Ovary (tissue), 9 donors: Measurements from ENCODE around the gene TNFRSF21. TPM values are rescaled to one million over a fixed set of nuclear protein-coding genes. Genes with fewer than 3 reads are reported as not detected.

Experiments
- DNase-seq, 5 donors: peaks; one replicate each; pipeline ENCODE4 v3.0.0-alpha.2; 2019 to 2020
- H3K27ac ChIP-seq, 2 donors: fragments of 200-600 bp; one replicate each; pipeline versions ENCODE4 v1.5.1 to v1.8.0; 2019 to 2022
- H3K27me3 ChIP-seq: fragments of 200-600 bp; one replicate; pipeline ENCODE4 v1.8.0; 2022
- H3K36me3 ChIP-seq: fragments of 200-600 bp; sonication (generic); one replicate; pipeline ENCODE4 v1.5.1; 2019
- H3K4me1 ChIP-seq: one replicate; pipeline ENCODE4 v1.8.1; 2013; ENCODE audit warnings: mild to moderate bottlenecking, moderate library complexity; ENCODE audit not compliant: insufficient read depth
- H3K4me3 ChIP-seq: fragments of 200-600 bp; sonication (generic); one replicate; pipeline ENCODE4 v1.5.1; 2017
- H3K9me3 ChIP-seq, 2 donors: fragments of 200-600 bp in 1 of 2; sonication (generic) in 1 of 2; one replicate each; pipeline versions ENCODE4 v1.5.1 to v1.8.1; 2013 to 2019; ENCODE audit warnings: mild to moderate bottlenecking in 1 of 2, moderate library complexity in 1 of 2
- CTCF ChIP-seq, 3 donors: fragments of 450-650 bp in 2 of 3; fragments of 200-600 bp in 1 of 3; IDR thresholded peaks; one replicate each; pipeline versions ENCODE4 v1.5.1 to v1.8.0; 2016 to 2022; ENCODE audit warnings: antibody characterized with exemption in 3 of 3, mild to moderate bottlenecking in 1 of 3
- EP300 ChIP-seq: sonication (generic); formaldehyde crosslinking; IDR thresholded peaks from one replicate; pipeline ENCODE4 v1.6.1; 2017; ENCODE audit warnings: antibody characterized with exemption
- POLR2A ChIP-seq: fragments of 450-650 bp; IDR thresholded peaks from one replicate; pipeline ENCODE4 v1.6.1; 2017; ENCODE audit warnings: antibody characterized with exemption, mild to moderate bottlenecking, moderate library complexity
- WGBS, 3 donors: extraction: QIAGEN DNeasy Blood & Tissue Kit in 1 of 3; methylation state at CpG; one replicate each; pipeline versions ENCODE4 v1.1.5 to v1.1.7; 2013 to 2017; 5-methylcytosine and 5-hydroxymethylcytosine counted together
- intact Hi-C, 4 donors: fragments of 100-400 bp; cut with DNase I; formaldehyde crosslinking; loops; one replicate each; pipeline versions ENCODE4 v1.11.0 to v1.15.1; 2022 to 2023
- polyA plus RNA-seq, 2 donors: library from polyadenylated mRNA; stranded (reverse); fragments of 200-250 nt in 1 of 2; fragments of 350-450 nt in 1 of 2; fragmentation: Illumina TruSeq in 1 of 2; extraction: RNeasy Lipid Tissue Mini Kit (QIAGEN cat#74804) in 1 of 2; gene quantifications; one replicate each; pipeline ENCODE4 v1.2.3, GENCODE V29; 2013 to 2014
- total RNA-seq, 7 donors: library from RNA; depleted of rRNA in 2 of 7; stranded (reverse); fragments of >200 nt in 2 of 7; fragmentation: NEBNext Ultra II Directional in 3 of 7; extraction: Animal tissue kit (Norgen Biotek cat#: 25700) in 3 of 7; gene quantifications; one replicate each; pipeline versions ENCODE4 v1.1.0 to v1.2.4, GENCODE V29; 2016 to 2023
- donor health status: DM: no; HTN: no; CAD: no; lungs with moderate emphysema.
- donor health status: DM: no; HTN: no; CAD: no.
- donor health status: Bipolar disorder and iron deficiency.
- donor health status: DM: yes; HTN: yes; CAD: no.
- donor health status: DM: no; HTN: no; CAD: no.
- donor health status: DM: yes; HTN: yes; CAD: no.

Gene TNFRSF21
- total and polyA plus RNA-seq, 9 donors, result 4.9 to 18.3 (median 13.5) TPM

- no peak for DNase-seq
- Histone ChIP-seq H3K4me1 (no peaks in the 10 kb centered on the region), H3K4me3 (no peak overlapping the region), H3K36me3 (no peaks in the 10 kb centered on the region), H3K27ac (no peak overlapping the region), H3K9me3 (no peaks in the 10 kb centered on the region), H3K27me3 (no peaks in the 10 kb centered on the region)
- TF ChIP-seq EP300 (no peak), POLR2A (no peak), CTCF (IDR thresholded peaks at IDR 0.05) (no peak)
- 69 to 76% (median 69%) methylated on average over 2 of the region's 2 CpGs for WGBS, 3 donors
- intact Hi-C loops, result no loop called here
Measured at GRCh38 chr6:47349931-47350330, 40.2 kb upstream of the TNFRSF21 start.

- no peak for DNase-seq
- TF ChIP-seq EP300, result no peak
- no peak for TF ChIP-seq POLR2A
- no peak for TF ChIP-seq CTCF (IDR thresholded peaks at IDR 0.05)
- H3K4me1 ChIP-seq, result no peaks in the 10 kb centered on the region
- H3K36me3 ChIP-seq, result no peaks in the 10 kb centered on the region
- no peak overlapping the region for H3K27ac ChIP-seq
- 76 to 83% (median 82%) methylated on average over 5 of the region's 5 CpGs for WGBS, 3 donors
- no peaks in the 10 kb centered on the region for H3K9me3 ChIP-seq
- no peaks in the 10 kb centered on the region for H3K27me3 ChIP-seq
- no peak overlapping the region for H3K4me3 ChIP-seq
- intact Hi-C loops, result no loop called here
Measured at GRCh38 chr6:47348316-47348863, 38.7 kb upstream of the TNFRSF21 start.

GRCh38 chr6:47345761-47346160 lies 36.1 kb upstream of the TNFRSF21 start:
- intact Hi-C loops, result no loop called here
- WGBS, 3 donors, result 40 to 46% (median 46%) methylated on average over 4 of the region's 4 CpGs
- Histone ChIP-seq H3K4me3 (no peak overlapping the region), H3K4me1 (no peaks in the 10 kb centered on the region), H3K27me3 (no peaks in the 10 kb centered on the region), H3K27ac (no peak overlapping the region), H3K9me3 (no peaks in the 10 kb centered on the region), H3K36me3 (no peaks in the 10 kb centered on the region)
- DNase-seq, result no peak
- TF ChIP-seq POLR2A (no peak), CTCF (IDR thresholded peaks at IDR 0.05) (no peak), EP300 (no peak)

DNA sequence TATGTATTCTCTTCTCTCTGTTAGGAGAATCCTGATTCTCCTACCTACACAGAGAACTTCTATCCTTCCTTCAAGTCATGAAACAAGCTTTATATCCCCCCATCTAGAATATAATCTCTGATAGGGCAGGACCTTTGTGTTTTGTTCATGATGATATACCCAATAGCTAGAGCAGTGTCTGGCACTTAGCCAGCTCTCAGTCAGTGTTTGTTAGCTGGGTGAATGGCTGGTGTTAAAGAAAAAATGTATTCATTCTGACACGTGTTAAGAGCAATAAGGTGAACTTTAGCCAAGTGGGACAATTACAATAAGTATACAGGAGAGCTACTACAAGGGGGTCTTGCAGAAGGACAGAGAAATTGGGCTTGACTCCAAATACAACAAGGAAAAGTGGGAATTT lies 34.3 kb upstream of the TNFRSF21 start:
- Histone ChIP-seq H3K4me3 (no peak overlapping the region), H3K27me3 (no peaks in the 10 kb centered on the region), H3K9me3 (no peaks in the 10 kb centered on the region), H3K27ac (no peak overlapping the region), H3K4me1 (no peaks in the 10 kb centered on the region), H3K36me3 (no peaks in the 10 kb centered on the region)
- WGBS, 3 donors, result 17 to 31% (median 26%) methylated on average over 1 of the region's 1 CpG
- DNase-seq, result no peak
- intact Hi-C loops, result no loop called here
- no peak for TF ChIP-seq POLR2A
- no peak for TF ChIP-seq CTCF (IDR thresholded peaks at IDR 0.05)
- no peak for TF ChIP-seq EP300
